ENCODE measurements around the gene ANXA8. TPM values are rescaled to one million over a fixed set of nuclear protein-coding genes. Genes with fewer than 3 reads are reported as not detected.
"Not testable (repeated sequence)": the region's sequence is repeated elsewhere in the genome, so short reads cannot be mapped to it uniquely, and the experiment has no call there.

The ANXA8 gene, protein sequence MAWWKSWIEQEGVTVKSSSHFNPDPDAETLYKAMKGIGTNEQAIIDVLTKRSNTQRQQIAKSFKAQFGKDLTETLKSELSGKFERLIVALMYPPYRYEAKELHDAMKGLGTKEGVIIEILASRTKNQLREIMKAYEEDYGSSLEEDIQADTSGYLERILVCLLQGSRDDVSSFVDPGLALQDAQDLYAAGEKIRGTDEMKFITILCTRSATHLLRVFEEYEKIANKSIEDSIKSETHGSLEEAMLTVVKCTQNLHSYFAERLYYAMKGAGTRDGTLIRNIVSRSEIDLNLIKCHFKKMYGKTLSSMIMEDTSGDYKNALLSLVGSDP
- not detected for total RNA-seq

DNA sequence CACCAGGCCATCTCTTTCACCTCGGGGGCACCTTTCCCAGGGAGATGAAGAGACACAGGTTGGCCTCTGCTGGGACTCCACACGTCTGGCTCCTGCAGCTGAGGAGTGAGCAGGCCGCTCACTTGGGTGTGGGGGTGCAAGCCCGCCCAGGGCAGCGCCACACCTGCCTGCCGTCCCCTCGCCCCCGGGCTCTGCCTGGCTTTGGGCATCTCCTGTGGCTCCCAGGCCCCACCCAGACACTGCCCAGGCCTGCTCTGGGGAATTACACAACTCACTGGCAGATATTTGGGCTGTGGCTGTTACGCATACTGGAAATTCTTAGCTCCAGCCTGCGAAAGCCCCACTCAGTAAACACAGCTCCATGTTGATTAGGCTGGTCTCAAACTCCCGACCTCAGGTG is at the start of gene ANXA8:
Gene ANXA8 (minus strand): TSS at position 193 of the 400 bp plus-strand sequence. CDS start 182 bp downstream, at position 11.
- DNase-seq = not testable (repeated sequence)

DNA sequence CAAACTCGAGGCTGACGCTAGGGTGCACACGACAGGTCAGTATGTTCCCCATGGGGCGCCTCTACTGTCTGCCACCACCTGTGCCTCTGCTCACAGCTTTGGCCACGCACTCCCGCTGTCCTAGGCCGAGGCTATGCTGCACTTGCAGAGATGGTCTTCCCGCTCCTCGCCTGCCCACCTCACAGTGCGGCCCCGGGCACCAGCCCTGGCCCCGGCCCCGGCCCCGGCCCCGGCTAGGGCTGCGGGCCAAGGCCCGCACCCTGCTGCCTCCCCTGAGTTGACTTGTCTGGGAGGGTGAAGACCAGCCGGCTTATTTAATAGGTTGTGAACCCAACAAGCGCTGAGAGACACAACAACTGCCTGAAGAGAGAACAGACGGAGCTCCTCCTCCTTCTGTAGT is 39.6 kb upstream of the ANXA8 start, which contains the start of gene AGAP9:
Gene AGAP9 (minus strand): TSS at position 164 of the 400 bp plus-strand sequence. CDS start 112 bp downstream, at position 52.
- DNase-seq = not testable (repeated sequence)

DNA sequence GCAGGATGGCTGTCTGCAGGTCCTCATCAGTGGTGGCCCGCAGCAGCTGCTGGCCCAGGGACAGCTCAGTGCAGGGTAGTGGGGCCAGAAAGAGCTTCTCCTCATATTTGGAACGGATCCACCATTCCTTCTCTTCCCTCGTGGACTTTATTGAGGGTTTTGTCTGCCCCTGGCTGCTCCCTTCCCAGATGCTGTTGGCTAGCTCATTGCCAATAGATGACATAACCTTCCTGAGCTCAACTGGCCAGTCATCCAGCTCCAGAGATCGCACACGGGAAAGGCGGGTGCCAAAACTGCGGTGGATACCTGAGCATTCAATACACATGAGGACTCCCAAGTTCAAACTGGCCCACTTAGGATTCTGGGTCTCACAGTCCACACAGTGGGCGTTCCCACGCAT is 18.4 kb upstream of the ANXA8 start:
- DNase-seq = not testable (repeated sequence)

DNA sequence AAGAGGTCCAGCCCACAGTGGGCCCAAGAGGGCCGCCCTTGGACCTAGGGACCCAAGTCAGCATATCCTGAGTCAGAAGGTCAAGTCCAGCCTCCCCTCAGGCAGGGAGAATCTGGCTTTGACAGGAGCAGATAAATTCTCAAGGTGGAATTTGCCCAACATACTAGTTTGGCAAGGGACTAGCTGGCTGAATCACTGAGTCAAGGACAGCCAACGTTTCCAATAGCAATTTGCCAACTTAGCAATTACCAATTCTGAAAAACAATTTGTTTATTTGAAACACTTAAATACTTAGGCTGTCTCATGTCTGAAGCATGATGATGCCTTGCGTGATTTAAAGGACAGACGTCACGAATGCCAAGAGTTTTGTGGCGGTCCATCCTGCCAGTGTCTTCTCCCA is 10.3 kb upstream of the ANXA8 start:
- DNase-seq = not testable (repeated sequence)

DNA sequence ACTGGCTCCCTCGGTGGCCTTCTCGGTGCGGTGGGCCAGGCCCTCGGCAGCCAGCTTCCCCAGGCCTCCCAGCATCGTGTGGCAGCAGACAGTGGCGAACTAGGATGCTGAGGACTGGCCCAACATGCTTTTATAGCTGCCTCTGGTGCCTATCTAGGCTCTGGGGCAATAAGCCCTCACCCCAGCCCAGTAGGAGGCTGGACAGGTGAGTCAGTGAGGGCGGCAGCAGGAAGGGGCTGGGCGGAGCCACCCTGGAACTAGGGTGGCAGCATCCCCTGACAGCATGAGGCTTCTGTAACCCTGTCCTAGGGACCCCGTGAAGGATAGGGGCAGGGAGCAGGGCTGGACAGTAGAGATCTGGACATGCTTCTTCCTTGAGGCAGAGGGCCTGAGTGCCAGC is 7.7 kb upstream of the ANXA8 start, which contains the start of gene FAM25G:
Gene FAM25G (minus strand): TSS at position 101 of the 400 bp plus-strand sequence. CDS start 26 bp downstream, at position 75.
- not testable (repeated sequence) for DNase-seq

DNA sequence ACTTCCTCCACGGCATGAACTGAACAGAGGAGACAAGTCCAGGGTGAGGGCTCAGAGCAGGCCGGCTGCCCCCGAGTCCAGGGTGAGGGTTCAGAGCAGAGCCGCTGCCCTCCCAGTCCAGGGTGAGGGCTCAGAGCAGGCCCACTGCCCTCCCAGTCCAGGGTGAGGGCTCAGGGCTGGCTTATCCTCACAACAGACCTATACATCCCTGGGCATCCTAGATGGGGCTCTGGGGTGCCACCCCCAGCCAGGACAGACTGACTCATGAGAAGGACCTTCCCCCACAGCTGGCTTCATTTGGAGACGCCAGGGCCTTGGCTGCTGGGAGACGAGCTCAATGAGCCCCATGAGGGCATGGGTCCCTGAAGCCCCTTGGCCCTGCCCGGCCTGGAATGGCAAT is 5.7 kb upstream of the ANXA8 start:
- not testable (repeated sequence) for DNase-seq

DNA sequence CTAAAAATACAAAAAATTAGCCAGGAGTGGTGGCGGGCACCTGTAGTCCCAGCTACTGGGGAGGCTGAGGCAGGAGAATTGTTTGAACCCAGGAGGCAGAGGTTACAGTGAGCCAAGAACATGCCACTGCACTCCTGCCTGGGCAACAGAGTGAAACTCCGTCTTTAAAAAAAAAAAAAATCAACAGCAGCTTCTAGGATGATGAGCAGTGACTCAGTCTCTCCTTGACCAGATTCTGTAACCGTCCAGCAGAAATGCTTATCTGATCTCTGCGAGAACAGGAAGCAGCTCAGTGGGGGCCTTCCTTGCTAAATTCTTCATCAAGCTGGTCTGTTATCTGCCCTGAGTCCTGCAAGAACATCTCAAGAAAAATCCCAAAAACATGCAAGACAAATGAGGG is 2.0 kb upstream of the ANXA8 start:
- DNase-seq = not testable (repeated sequence)

DNA sequence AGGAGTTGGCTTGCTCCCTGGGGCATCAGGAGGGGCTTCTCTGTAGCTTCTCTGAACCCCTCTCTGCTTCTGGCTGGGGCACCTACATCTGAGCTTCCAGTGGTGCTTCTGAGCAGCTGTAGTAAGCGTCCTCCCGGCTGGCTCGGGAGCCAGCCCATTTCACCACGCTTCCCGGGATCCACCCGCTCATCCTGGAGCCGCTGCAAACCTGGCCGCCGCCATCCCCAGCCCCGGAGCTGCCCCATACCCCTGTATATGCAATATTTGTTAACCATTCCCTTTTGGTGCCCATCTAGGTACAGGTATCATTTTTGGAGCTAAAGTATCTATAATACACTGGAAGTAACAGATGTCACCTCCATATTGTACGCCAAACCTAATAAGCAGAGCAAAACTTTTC is 871 bp upstream of the ANXA8 start:
- DNase-seq = not testable (repeated sequence)

DNA sequence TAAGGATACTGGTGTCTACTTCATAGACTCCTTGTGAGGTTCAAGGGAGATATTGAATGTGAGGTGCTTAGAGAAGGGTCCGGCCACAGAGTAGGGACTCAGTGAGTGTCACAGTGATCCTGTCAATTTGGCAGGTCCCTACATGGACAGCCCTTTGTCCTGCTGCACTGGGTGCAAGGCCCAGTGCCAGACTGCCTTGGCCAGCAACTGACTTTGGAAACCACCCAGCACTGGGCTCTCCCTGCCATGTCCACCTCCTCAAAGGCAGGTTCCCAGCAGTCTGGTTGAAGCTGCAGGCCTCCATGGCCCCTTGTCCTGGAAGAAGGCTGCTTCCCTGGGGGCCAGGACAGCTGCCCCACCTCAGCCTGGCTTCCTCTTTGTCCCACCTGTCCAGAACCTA is 1.5 kb downstream of the ANXA8 start:
- not testable (repeated sequence) for DNase-seq

DNA sequence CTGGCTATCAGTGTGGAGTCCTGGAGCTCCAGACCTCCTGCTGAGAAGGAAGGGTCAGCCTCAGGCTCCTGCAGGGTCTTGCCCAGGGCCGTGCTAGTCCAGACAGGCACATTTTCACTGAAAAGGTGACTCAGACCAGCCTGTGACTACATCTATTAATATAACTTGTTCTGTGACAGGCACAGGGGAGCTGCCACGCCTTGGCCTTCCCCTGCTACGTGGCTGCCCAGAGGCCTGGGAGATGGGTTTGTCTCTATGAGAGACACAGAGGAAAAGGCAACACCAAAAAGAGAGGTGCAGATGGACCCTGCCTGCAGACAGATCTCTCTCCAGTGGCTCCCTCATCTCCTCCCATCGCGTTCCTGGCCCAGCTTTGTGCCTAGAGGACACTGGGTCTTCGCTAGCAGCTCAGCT is 2.1 kb downstream of the ANXA8 start:
- DNase-seq = not testable (repeated sequence)

DNA sequence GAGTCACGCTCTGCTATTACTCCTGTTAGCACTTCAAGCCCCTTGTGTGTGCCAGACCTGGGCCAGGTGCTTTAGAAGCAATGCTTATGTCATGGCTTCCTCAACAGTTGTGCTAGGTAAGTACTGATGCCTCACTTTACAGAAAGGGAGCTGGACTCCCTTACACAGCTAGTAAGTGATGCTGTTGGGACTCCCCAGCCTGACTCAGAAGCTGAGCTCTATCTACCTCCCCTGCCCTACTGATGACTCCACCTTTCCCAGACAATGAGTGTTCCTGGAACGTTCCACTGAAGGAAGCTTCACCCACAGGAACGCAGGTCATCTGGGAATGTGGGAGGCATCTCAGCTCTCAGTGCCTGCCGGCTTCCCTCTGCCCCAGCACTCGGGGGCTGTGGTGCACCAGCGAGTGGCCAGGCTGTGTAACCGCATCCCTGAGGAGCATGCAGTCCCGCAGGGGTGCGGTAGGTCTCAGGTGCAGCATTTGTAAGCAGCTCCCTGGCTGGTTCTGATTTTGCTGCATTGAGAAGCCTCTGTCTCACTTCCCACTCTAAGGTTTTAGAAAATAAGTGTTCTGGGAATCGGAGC is 2.6 kb downstream of the ANXA8 start:
- DNase-seq = not testable (repeated sequence)

DNA sequence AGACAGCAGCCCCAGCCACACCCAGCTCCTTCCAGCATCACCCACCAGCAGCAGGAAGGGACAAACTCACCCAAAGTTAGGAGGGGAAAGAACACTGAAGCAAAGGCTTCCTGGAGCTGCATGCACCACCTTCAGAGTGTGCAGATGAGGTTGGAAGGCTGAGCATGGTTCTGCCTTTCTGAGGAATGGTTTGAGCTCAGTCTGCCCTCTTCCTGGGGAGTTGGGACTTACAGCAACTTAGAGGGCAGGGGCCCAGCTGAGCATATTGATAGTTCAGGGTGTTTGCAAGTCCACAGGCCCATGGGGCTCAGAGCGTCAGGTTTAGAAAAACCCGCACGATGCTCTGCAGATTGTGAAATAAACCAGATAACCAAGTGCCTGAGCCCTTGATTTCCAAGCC is 3.8 kb downstream of the ANXA8 start:
- not testable (repeated sequence) for DNase-seq

DNA sequence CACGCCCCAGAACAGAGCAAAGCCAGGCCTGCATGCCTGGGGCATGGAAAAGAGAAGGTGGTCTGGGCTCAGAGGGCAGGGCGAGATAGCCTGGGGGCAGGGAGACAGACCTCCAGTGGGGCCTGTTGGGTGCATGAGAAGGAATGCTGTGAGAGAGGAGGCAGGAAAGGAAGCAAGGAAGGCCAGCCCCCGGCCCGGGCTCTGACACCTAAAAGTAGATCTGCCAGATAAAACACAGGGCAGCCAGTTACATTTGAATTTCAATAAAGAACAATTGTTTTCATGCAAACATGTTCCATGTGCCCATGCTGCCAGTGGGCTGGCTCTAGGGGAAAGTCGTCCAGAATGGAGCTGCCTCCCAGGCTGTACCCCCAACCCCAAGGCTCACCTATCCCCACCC is 5.8 kb downstream of the ANXA8 start:
- not testable (repeated sequence) for DNase-seq

DNA sequence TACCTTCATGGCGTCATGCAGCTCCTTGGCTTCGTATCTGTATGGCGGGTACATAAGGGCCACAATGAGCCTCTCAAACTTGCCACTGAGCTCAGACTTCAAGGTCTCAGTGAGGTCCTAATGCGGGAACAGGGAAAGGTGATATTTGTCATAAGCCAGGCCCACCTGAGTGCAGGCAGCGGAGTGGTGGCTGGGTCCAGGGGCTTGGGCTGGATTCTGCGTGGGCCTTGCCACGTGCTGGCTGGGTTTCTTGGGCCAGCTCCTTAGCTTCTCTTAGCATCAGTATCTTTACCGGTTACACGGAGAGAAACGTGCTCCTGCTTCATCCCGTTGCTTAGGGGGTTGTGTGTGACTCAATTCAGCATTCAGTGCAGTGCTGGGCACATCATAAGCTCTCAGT is 6.8 kb downstream of the ANXA8 start:
- DNase-seq = not testable (repeated sequence)

DNA sequence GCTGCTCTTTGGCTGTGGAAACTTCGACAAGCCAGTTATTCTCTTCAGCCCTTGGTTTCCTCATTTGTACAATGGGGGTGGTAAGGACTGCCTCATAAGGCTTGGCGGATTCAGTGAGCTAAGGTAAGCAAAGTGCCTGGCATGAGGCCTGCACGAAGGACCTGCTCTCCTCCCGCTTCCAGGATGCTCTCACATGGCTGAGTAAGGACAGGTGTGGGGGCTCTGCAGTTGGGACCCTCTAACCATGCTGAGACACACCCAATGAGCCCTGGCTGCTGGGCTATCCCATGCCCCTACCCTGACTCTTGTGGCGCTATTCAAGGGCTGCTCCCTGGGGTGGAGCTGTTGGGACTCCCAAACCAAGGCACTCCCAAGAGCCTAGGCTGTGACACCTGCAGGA is 8.8 kb downstream of the ANXA8 start:
- not testable (repeated sequence) for DNase-seq

DNA sequence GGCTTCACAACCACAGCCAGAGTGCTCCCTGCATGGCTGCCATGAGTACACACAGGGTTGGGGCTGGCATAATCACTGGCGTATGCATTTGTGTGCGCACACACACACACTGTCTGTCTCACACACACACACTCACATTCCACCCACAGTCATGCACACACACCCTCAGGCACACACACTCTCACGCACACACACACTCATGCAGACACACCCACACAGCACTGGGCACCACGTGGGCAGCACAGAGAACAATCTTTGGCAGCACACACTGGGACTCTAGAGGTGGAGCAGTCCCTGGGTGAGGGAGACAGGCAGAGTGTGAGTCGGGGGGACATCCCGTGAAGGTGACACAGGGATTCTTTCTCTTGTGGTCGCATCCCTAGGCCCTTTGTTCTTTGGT is 10.4 kb downstream of the ANXA8 start:
- not testable (repeated sequence) for DNase-seq

DNA sequence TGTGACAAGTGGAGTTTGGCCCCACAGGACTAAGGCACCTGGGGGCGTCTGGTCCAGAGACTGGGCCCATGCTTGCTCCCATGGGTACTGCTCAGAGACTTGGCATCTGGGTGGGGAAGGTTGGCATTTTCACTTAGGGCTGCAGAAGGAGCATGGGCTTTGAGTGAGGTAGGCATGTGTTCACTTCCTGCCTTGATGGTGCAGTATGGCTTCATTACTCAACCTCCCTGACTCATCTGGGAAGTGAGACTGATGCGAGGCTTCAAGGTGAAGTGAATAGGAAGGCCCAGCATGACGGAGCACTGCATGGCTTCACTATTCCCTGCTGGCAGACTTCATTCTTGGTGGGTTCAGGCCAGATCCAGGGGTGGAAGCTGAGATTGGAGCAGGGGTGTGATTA is 11.3 kb downstream of the ANXA8 start:
- not testable (repeated sequence) for DNase-seq

DNA sequence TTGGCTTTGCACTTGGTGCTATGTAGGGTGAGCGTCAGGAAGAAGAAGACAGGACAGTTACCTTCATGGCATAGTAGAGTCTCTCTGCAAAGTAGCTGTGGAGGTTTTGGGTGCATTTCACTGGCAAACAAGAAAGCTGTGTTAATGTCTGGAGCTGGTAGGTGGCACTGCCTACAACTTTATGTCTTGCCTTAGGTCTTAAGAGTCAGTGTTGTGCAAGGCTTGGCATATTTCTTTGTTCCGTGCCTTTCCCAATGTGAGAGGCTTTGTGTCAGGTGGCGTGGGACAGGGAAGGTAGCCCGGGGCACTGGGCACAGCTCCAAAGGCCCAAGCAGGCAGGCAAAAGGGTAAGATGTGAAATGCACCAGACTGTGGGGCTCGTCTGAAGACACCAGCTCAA is 11.8 kb downstream of the ANXA8 start:
- not testable (repeated sequence) for DNase-seq

DNA sequence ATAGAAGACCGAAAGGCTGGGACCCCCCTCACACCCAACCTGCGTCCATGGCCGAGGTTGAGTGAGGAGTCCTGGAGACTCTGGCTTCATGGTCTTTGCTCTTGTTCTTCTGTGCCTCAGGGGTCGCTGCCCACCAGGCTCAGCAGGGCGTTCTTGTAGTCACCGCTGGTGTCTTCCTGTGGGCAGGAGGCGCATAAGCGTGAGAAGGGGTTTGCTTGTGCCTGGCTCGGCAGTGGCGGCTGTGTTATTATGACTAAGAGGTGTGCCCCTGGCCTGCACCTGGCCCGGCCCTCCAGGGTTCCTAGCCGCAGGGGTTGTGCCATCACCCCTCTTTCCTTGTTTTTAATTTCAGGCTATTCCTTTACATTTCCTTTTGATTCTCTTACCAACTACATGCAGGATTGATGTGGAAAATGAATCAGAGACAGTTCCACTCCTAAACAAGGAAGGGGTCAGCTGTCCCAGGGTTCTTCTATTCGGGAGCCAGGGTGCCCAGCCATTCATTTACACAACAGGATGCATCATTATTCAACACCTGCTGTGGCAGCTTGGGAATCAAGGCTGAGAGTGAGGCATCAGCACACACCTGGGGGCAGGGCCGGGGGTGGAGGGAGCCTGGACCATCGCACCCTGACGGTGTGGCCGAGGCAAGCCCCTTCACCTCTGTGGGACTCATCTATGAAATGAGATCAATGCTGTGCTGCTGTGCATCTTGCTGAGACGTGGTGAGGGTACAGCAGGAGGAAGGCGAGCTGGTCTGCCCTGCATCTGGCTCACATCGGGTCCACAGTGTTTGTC is 15.0 kb downstream of the ANXA8 start:
- DNase-seq = not testable (repeated sequence)

DNA sequence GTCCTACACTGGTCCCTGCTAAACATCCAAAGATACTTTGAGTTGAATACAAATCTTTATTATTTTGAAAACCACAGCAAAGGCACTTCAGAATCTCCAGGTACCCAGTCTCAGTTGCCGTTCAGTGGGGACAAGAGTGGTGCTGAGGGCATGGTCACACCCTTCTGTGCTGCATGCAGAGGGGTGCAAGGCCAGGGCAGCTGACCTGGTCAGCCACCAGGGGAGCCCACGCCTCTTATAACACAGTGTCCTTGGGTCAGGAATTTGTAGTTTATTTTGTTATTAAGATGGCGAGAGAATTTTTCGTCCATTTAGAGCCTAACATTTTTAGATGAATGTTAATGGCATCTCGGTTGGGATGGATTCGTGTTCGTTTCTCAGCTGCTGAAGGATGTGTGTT is 16.0 kb downstream of the ANXA8 start:
- DNase-seq = not testable (repeated sequence)

DNA sequence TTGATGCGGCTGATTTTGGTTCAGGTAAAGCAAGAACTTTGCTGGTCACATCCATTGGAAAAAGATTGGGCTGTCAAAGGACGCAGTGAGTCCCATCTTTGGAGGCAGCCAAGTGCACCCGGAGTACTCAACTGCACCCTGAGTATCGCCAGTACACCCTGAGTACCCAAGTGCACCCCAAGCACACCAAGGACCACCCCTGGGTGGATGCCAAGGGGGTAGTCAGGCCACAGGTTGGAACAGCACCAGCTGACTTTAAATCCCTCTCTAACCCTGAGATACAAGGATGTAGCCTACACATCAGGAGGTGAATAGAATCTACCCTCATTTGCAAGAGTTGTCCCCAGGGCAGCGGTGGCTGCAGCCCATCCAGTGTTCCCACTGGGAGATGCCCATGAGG is 16.5 kb downstream of the ANXA8 start:
- not testable (repeated sequence) for DNase-seq

DNA sequence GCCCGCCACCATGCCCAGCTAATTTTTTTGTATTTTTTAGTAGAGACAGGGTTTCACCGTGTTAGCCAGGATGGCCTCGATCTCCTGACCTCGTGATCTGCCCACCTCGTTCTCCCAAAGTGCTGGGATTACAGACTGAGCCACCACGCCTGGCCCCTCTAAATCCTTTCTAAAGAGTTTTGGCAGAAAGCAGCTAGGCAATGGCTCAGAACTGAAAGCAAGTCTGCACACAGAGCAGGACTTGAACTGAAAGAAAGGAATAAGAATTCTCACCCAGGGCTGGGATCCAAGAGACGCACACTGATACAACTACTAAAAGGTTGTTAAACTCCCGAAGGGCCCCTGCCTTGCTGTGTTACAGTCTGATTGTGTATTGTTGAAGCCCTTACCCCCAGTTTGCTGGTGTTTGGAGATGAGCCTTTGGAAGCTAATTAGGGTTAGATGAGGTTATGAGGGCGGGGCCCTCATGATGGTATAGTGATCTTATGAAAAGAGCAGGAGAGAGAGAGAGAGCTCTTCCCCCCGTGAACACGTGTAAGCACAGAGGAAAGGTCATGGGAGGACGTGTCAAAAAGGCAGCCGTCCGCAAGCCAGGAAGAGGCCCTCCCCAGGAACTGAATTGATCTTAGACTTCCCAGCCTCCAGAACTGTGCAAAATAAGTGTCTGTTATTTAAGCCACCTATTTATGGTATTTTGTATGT is 18.5 kb downstream of the ANXA8 start:
- not testable (repeated sequence) for DNase-seq
